Transverse colon (tissue), 4 donors: ENCODE results near the gene NT5C2.

ENCODE experiments used
- EP300 ChIP-seq: sonication (generic); formaldehyde crosslinking; IDR thresholded peaks from one replicate; pipeline ENCODE4 v1.6.1; 2017; ENCODE audit warnings: antibody characterized with exemption, low read depth
- POLR2A ChIP-seq: fragments of 450-650 bp; IDR thresholded peaks from one replicate; pipeline ENCODE4 v1.6.1; 2016; ENCODE audit warnings: antibody characterized with exemption, mild to moderate bottlenecking, moderate library complexity
- POLR2AphosphoS5 ChIP-seq, 3 donors: sonication (generic); formaldehyde crosslinking; IDR thresholded peaks; one replicate each; pipeline ENCODE4 v1.6.1; 2016; ENCODE audit warnings: antibody characterized with exemption in 3 of 3
- TF ChIP-seq, protein P1 (sequence below), 5 experiments: fragments of 200-600 bp in 3 of 5; fragments of 450-650 bp in 2 of 5; sonication (generic) in 3 of 5; IDR thresholded peaks; 1 replicate in 2 of 5; 2 replicates in 3 of 5; pipeline ENCODE4 v1.5.1; 2016 to 2017; ENCODE audit warnings: antibody characterized with exemption in 5 of 5, inconsistent platforms in 3 of 5, mild to moderate bottlenecking in 2 of 5, moderate library complexity in 1 of 5

DNA sequence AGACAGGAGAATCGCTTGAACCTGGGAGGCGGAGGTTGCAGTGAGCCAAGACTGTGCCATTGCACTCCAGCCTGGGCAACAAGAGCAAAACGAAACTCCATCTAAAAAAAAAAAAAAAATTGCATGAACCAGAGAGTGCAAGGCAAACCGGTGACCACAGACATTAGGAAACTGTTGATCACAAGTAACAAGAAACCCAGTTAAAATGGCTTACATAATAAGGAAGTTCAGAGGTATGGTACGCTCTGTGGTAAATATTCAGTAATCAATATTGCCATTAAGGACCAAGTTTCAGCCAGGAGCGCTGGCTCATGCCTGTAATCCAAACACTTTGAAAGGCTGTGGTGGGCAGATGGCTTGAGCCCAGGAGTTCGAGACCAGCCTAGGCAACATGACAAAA, 9.2 kb upstream of the NT5C2 start:
- TF ChIP-seq POLR2A (no peak), POLR2AphosphoS5 (IDR thresholded peaks at IDR 0.05) (no peak), EP300 (no peak)
- TF ChIP-seq, protein P1, sequence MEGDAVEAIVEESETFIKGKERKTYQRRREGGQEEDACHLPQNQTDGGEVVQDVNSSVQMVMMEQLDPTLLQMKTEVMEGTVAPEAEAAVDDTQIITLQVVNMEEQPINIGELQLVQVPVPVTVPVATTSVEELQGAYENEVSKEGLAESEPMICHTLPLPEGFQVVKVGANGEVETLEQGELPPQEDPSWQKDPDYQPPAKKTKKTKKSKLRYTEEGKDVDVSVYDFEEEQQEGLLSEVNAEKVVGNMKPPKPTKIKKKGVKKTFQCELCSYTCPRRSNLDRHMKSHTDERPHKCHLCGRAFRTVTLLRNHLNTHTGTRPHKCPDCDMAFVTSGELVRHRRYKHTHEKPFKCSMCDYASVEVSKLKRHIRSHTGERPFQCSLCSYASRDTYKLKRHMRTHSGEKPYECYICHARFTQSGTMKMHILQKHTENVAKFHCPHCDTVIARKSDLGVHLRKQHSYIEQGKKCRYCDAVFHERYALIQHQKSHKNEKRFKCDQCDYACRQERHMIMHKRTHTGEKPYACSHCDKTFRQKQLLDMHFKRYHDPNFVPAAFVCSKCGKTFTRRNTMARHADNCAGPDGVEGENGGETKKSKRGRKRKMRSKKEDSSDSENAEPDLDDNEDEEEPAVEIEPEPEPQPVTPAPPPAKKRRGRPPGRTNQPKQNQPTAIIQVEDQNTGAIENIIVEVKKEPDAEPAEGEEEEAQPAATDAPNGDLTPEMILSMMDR (IDR thresholded peaks at IDR 0.05), result no peak
